GM19372 (cell line): ENCODE measurements around the gene FASLG.
"Not testable (repeated sequence)": the region's sequence is repeated elsewhere in the genome, so short reads cannot be mapped to it uniquely, and the experiment has no call there.

Experiments
- ATAC-seq: cut with Tn5 transposase; IDR thresholded peaks from one replicate; pipeline ENCODE4 v1.9.1; 2021; ENCODE audit warnings: mild to moderate bottlenecking, low read depth, moderate library complexity; ENCODE audit not compliant: unreplicated experiment

FASLG gene

DNA sequence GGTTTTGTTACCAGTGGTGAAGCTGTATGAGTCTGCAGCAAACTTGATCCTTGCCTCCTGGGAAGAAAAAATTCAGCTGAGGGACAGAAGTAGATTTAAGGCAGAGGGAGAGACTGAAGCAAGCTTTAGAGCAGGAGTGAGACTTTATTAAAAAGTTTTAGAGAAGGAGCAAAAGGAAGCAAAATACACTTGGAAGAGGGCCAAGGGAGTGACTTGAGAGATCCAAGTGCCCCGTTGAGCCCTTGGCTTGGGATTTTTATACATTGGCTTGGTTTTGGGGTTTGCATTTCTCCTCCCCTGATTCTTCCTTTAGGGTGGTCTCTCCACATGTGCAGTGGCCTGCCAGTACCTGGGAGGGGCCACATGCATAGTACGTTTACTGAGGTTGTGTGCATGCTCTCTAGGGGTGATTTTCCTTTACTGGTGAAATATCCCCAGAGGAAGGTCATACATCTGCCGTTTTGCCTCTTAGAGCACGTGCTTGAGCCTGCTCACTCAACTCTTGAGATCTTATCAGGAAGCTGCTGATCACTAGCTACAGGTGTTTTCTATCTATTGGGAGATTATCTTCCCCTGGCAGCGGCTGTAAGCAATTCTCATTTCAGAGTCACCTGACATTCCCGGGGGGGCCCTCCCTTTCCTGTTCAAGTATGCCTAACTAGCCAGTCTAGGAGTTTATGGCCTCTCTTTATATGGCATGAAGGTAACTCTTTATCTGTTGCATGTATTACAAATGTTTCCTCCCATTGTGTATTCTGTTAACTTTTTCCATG is 20.3 kb downstream of the FASLG start:
- ATAC-seq = no peak

DNA sequence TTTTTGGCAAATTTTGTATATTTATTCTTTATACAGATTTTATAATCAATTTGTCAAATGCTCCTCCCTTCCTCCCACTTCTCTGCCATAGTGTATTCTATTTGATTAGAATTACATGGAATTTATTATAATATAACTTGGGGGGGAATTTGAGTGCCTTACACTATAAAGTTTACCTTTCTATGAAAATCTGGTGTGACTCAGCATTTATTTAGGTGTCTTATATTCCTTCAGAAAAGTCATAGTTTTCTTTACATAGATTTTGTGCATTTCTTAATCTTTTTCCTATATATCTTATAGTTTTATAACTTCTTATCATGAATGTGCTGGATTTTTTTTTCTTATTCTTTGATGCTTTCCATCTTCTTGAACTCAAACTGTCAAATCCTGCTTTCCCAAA is 21.3 kb downstream of the FASLG start:
- no peak for ATAC-seq

DNA sequence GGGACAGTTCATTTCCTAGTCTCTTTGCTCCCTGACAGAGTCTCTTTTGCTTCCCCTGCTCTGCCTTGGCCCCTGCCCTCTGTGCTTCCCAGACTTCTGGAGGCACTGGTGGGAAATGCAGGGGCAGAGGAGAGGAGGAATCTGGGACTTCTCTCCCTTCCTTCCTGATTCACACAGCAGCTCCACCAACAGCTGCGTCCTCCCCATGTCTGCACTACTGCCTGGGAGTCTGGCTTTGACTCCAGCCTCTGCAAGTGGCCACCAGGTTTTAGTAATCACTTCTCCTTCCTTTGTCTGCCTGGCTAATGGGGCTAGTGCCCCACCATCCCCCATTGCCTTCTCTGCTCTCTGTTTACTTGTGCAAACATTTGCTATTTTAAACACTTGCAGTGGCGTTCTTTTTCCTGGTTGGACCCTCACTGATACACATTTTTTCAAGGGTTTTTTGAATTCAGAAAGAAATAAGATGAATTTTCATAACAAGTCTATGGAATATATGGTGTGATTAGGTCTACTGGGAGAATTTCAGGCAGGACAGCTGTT is 21.9 kb downstream of the FASLG start:
- no peak for ATAC-seq

DNA sequence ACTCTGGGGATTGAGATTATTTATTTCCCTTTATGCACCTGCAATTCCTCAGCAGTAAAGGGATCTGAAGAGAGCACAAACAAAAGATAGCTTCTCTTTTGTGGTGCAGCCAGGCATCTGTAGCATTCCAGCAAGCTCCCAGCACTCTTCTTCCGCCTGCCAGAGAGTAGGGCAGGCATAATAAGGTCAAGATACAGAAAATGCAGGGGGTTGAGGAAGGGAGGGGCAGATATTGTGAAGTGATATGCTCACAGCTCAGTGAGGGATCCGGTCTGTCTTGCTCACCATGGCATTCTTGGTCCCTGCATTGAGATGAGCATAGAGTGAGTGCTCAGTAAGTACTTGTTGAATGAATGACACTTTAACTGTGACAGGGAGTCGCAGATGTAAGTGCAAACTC is 23.9 kb downstream of the FASLG start:
- ATAC-seq = no peak

DNA sequence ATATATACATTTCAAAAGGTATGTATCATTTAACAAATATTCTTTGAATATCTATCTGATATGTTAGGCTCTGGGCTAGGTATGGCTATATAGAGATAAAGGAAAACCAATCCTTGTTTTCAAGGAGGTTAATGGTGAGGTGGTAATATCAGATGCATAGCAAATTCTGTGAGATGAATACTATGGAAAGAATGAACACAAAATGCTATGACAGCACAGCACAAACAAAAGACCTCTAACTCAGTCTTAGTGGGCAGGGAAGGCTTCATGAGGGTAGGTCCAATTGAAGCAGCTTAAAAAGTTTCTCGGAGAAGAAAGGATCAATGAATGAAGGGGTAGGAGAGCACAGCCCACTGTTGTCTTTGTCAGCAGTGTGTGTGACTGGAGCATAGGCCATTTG is 27.2 kb downstream of the FASLG start:
- ATAC-seq = no peak

DNA sequence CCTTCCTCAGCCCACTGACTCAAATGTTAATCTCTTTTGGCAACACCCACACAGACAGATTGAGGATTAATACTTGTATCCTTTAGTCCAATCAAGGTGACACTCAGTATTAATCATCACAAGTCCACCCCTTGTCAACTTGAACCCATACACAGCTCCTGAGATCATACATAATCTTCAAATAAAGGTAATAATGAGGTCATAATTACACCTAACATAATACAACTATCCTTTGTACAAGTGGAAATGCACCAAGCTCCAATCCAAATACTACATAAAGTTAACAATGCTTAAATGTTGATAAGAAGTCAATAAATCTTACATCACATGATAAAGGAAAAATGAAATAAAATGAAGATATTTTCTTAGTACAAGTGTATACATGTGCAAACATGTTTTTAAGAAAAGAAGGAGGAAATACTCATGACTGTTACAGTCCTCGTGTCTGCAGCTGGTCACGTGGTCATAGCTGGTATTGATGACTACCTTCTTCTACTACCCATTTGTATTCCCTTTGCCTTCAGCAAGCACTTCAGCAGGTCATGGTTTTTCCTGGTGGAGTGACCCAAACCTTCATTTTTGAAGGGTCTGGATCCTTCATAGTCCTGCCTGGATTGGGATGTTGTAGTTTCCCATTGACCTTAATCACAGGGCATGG is 29.7 kb downstream of the FASLG start:
- ATAC-seq = not testable (repeated sequence)

DNA sequence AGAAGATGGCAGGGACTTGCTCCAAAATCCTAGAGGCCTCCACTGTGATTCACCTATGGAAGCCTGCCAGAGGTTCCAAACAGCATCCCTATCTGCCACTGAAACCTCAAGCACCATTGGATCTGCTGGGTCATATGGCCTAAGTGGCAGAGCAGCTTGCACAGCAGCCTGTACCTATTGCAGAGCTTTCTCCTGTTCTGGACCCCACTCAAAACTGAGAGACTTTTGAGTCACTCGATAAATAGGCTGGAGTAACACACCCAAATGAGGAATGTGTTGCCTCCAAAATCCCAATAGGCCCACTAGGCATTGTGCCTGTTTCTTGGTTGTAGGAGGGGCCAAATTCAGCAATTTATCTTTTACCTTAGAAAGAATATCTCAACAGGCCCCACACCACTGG is 32.0 kb downstream of the FASLG start:
- ATAC-seq = not testable (repeated sequence)

DNA sequence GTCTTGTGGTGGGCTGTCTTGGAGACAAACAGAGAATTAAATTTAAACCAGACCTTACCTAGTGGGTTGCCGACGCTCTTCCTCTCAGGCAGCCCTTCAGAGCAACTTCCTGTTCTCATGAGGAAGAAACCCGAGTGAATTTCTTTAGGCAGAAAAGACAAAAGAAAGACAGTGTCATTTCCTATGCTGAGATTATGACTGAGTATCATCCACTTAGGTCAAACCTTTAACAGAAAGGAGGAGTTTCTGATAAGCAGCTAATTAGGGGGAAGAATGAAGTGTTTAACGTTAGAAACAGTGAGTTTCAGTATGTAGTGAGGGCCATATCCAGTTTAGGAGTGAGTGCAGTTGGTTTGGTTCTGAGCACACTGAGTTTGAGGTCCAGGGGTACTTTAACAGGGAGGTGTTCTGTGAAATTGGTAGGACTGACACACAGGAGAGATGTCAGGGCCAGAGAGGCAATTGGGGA is 38.7 kb downstream of the FASLG start:
- no peak for ATAC-seq

DNA sequence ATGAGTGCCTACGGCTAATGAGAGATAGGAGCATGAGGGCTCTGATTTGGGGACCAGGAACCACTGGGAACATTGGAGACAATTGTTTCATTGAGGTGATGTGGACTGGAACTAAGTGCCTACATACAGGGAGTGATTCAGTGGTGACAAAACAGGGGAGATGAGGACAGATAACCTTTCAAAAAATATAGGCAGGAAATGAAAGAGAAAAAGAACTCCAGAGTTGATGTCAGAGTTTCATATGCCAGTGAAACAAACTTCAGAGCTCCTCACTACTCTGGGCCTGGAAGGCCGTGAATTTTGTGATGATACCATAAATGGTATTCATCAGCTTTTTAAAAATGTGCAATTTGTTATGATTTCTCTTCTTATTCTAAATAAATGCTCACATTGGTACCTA is 39.3 kb downstream of the FASLG start:
- no peak for ATAC-seq

DNA sequence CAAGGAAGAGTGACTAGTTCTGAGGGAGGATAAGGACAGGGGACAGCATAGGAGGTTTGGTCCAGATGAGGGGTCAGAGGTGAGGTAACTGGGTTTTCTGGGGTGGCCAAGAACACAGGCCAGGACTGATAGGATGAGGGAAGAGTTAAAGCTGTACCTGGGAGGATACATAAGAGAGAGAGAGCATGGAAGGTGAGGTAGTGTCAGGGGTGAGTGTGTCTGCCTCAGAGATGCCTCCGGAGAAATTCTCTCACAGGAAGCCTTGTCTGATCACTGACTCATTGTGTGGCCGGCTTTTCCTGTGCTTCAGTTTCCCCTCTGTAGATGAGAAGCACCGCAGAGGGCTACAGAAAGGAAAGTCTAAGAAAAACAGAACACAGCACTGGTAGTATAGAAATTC is 40.2 kb downstream of the FASLG start:
- peak; percentile 62 for ATAC-seq

DNA sequence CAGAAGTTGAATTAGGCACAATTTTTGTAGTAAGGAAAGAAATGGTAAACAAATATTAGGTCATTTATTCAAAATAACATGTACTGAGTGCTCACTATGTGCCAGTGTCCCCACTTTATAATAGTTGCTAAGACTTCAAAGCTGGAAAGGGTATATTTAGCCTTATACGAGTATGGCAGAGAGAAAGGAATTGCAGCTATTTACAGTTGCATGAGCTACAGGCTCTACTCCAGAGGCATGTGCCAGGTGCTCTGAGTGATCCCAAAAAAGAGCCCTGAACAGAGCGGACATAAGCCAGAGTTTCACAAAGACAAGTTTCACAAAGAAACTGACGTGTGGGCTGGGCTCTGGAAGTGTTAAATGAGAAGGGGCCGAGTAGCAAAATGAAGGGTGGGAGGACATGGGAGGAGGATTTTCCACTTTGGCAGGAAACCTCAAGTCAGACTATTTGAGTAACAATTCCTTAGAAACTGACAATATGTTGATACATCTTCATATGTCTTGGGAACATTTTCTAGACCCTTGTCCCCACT is 40.9 kb downstream of the FASLG start:
- no peak for ATAC-seq

DNA sequence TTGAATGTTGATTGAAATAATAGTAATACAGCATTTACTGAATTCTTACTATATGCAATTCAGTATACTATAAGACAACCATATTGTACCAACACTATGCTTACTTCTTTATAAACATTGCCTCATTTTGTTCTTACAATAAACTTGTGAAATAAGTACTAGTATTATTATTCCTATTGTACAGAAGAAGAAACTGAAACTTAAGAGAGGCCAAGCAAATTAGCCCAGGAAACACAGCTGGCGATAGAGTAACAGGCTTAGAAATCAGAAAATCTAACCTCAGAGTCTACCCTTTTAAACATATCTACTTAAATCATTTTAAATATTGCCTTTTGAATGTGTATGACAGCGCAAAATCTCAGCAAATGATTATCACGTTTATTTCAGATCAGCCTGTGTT is 41.7 kb downstream of the FASLG start:
- ATAC-seq = no peak

DNA sequence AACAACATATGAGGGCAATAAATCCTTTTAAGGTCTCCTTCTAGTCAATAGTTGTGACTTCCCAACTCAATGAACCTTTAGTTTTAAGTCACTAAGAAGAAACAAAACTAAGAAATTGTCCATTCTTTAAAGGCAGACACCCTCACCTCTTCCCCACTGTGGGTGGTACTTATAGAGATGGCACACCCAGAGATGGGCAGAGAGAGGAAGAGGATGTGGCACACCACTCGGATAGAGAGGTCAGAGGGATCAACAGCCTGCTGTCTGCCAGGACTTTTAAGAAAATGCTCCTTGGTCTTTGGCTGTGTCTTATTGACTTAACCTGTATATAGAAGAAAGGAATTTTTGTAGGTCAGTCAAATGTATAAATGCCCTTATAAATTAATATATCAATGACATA is 45.1 kb downstream of the FASLG start:
- no peak for ATAC-seq

DNA sequence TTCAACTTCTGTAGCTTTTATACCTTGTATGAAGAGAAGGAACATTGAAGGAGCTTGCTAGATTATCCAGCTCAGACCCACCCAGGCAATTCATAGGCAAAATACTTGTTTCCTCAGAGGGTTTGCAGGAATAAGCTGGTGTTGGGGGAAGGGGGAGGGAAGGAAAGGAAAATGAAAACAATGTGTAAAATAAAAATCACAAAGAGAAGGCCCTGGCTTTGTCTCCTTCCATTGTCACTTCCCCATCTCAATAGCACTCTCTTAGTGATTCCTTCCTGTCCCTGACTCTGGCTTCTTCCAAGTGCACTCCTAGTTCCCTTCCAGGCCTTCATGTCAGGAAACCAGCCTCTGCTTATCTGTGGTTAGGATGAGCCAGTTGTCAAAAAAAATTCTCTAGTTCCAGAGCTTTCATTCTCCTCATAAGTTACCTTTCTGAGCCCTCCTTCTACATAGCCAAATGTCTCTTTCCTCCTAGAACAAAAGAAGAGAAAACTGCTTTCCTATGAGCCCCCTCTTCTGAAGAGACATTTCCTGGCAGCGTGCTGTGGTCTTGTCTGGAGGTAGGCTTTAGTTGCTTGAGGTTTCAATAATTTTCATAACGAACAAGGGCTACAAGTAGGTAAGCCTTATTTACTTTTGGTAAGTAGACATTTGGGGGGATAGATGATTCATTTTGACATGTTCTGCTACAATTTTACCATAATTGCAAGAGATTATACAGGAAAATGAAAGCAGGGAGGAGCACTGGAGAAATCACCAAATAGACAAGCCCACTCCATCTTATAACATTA is 45.7 kb downstream of the FASLG start:
- ATAC-seq = no peak

DNA sequence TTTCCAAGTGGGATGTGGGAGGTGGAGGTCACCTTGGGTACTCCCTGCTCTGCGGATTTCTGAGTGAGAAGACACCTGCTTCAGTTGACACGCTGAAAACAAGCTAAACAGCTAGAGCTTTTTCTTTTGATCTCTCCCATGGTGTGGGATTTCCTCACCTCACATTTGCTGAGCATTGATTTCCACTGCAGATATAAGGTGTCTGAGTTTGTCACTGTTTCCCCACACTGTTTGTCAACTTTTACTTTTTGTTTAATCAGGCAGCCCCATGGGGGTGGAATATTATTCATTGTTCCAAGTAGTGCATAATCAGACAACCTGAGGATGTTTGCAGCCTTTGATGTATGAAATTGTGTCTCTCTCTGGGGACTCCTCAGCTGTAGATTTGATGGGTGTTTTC is 49.5 kb downstream of the FASLG start:
- ATAC-seq = no peak

DNA sequence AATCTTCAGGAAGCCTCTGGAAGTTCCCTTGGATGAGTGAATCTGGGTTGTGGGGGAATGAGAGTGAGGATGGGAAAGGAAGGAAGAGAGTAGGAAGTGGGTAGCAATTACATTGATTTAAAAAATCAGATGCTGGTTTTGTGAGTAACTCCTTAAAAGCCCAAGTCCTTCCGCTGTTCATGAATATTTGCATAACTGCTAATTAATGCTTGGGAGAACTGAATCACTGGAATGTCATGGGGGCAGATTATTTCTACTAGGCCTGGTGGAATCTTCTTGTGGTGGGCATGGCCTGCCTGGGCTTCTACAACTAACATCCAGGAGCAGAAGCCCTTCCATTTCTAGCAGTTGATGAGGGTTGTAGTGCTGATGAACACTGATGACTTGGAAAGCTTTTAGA is 52.7 kb downstream of the FASLG start:
- no peak for ATAC-seq

DNA sequence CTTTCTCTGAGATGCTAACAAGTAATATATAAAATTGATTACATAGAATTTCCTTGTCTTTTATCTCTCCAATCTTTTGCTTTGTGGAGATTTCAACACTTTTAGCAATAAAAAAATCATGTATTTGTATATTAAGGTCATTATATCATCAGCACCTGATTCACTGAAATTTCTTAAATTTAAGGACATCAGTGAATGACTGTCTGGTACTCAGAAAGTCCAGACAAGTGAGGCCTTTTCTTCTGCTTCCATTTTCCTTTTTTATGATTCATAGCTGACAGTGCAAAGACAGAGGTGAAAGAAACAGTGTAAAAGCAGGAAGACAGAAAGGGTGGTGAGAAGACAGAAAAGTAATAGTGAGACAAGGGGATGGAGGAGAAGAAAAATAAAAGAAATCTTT is 54.6 kb downstream of the FASLG start:
- ATAC-seq = no peak
